GF-D8 (cell line): ENCODE results near the gene NETO1.

Experiments
- DNase-seq: peaks from one replicate; lab custom pipeline; 2025; lab: John Stamatoyannopoulos, UW

The NETO1 gene

GRCh38 chr18:72867746-72868584 lies at the start of gene NETO1:
NETO1 (minus strand) TSS chr18:72867987; CDS start chr18:72867291, 696 bp downstream.
- DNase-seq, result no peak

GRCh38 chr18:72910045-72910444 lies 42.3 kb upstream of the NETO1 start:
- no peak for DNase-seq

GRCh38 chr18:72908181-72908580 lies 40.4 kb upstream of the NETO1 start:
- DNase-seq, result no peak

GRCh38 chr18:72903033-72903432 lies 35.2 kb upstream of the NETO1 start:
- no peak for DNase-seq

- no peak for DNase-seq
Observed at GRCh38 chr18:72899338-72899737, 31.6 kb upstream of the NETO1 start.

GRCh38 chr18:72898870-72899269 lies 31.1 kb upstream of the NETO1 start:
- DNase-seq, result no peak

- no peak for DNase-seq
Observed at GRCh38 chr18:72895548-72895947, 27.8 kb upstream of the NETO1 start.

GRCh38 chr18:72878561-72878960 lies 10.8 kb upstream of the NETO1 start:
- DNase-seq, result no peak

- no peak for DNase-seq
Observed at GRCh38 chr18:72878143-72878542, 10.4 kb upstream of the NETO1 start.

- no peak for DNase-seq
Observed at GRCh38 chr18:72871091-72871490, 3.3 kb upstream of the NETO1 start.

GRCh38 chr18:72869226-72870185 lies 1.7 kb upstream of the NETO1 start:
- no peak for DNase-seq

GRCh38 chr18:72868585-72869225 lies 918 bp upstream of the NETO1 start:
- no peak for DNase-seq

- no peak for DNase-seq
Observed at GRCh38 chr18:72866901-72867745, 664 bp downstream of the NETO1 start.

- DNase-seq, result no peak
Observed at GRCh38 chr18:72866442-72866900, 1.3 kb downstream of the NETO1 start.

GRCh38 chr18:72863754-72864153 lies 4.0 kb downstream of the NETO1 start:
- no peak for DNase-seq

GRCh38 chr18:72859088-72859487 lies 8.7 kb downstream of the NETO1 start:
- DNase-seq, result no peak

GRCh38 chr18:72849671-72850070 lies 18.1 kb downstream of the NETO1 start:
- DNase-seq, result no peak

- DNase-seq, result no peak
Observed at GRCh38 chr18:72848503-72849237, 19.1 kb downstream of the NETO1 start.

- no peak for DNase-seq
Observed at GRCh38 chr18:72847771-72848170, 20.0 kb downstream of the NETO1 start.

- no peak for DNase-seq
Observed at GRCh38 chr18:72846736-72847533, 20.9 kb downstream of the NETO1 start.
